Colon (tissue), 2 donors: Measurements from ENCODE around the gene LDLRAD4.

Source experiments
- FAIRE-seq: peaks from 2 replicates; lab custom pipeline; 2012; peaks lifted over from hg19 to GRCh38; lab: Jason Lieb, UNC
- donor health status: control.
- donor health status: control.

LDLRAD4 gene

GRCh38 chr18:13449651-13450050 lies 231.1 kb downstream of the LDLRAD4 start:
- no peak for FAIRE-seq

GRCh38 chr18:13450289-13451212 lies 232.0 kb downstream of the LDLRAD4 start:
- FAIRE-seq, result no peak

GRCh38 chr18:13451213-13451540 lies 232.6 kb downstream of the LDLRAD4 start:
- no peak for FAIRE-seq

- FAIRE-seq, result no peak
Observed at GRCh38 chr18:13451661-13452387, 233.3 kb downstream of the LDLRAD4 start.

GRCh38 chr18:13452388-13452811 lies 233.8 kb downstream of the LDLRAD4 start:
- no peak for FAIRE-seq

- no peak for FAIRE-seq
Observed at GRCh38 chr18:13452871-13453680, 234.5 kb downstream of the LDLRAD4 start.

- no peak for FAIRE-seq
Observed at GRCh38 chr18:13453714-13454113, 235.2 kb downstream of the LDLRAD4 start.

GRCh38 chr18:13454363-13455150 lies 236.0 kb downstream of the LDLRAD4 start:
- no peak for FAIRE-seq

- no peak for FAIRE-seq
Observed at GRCh38 chr18:13455471-13455870, 236.9 kb downstream of the LDLRAD4 start.

- no peak for FAIRE-seq
Observed at GRCh38 chr18:13455960-13456481, 237.5 kb downstream of the LDLRAD4 start.

- no peak for FAIRE-seq
Observed at GRCh38 chr18:13456736-13457271, 238.2 kb downstream of the LDLRAD4 start.

GRCh38 chr18:13457327-13457726 lies 238.8 kb downstream of the LDLRAD4 start:
- no peak for FAIRE-seq

- no peak for FAIRE-seq
Observed at GRCh38 chr18:13460946-13461345, 242.4 kb downstream of the LDLRAD4 start.

GRCh38 chr18:13461469-13461868 lies 242.9 kb downstream of the LDLRAD4 start:
- FAIRE-seq, result no peak

- FAIRE-seq, result no peak
Observed at GRCh38 chr18:13461936-13462335, 243.4 kb downstream of the LDLRAD4 start.

GRCh38 chr18:13462686-13463085 lies 244.1 kb downstream of the LDLRAD4 start:
- FAIRE-seq, result no peak

- no peak for FAIRE-seq
Observed at GRCh38 chr18:13463526-13464210, 245.1 kb downstream of the LDLRAD4 start.

- no peak for FAIRE-seq
Observed at GRCh38 chr18:13464432-13465123, 246.0 kb downstream of the LDLRAD4 start.

GRCh38 chr18:13465124-13465446 lies 246.5 kb downstream of the LDLRAD4 start:
- FAIRE-seq, result no peak

GRCh38 chr18:13465476-13465875 lies 246.9 kb downstream of the LDLRAD4 start:
- no peak for FAIRE-seq
